ACC112 (cell line): ENCODE data around the gene ATXN2.
A peak's percentile ranks its signal among the peaks of the same experiment; 100 is the strongest.

Experiments
- H2AFZ ChIP-seq: fragments of 200-600 bp; sonication (generic); one replicate; pipeline ENCODE4 v1.6.0; 2017; ENCODE audit warnings: antibody characterized with exemption, low read length; ENCODE audit not compliant: unreplicated experiment
- H3K27ac ChIP-seq: fragments of 200-600 bp; sonication (generic); 2 replicates; pipeline ENCODE4 v1.5.1; 2014; ENCODE audit warnings: low read depth, mild to moderate bottlenecking, antibody characterized with exemption, low read length, moderate library complexity
- H3K27me3 ChIP-seq: fragments of 200-600 bp; sonication (generic); 2 replicates; pipeline ENCODE4 v1.6.1; 2014; ENCODE audit warnings: mild to moderate bottlenecking, antibody characterized with exemption, low read length, moderate library complexity, mixed read lengths; ENCODE audit not compliant: insufficient read depth
- H3K36me3 ChIP-seq: fragments of 200-600 bp; sonication (generic); 2 replicates; pipeline ENCODE4 v1.6.1; 2016; ENCODE audit warnings: mild to moderate bottlenecking, antibody characterized with exemption, low read length, moderate library complexity, mixed read lengths; ENCODE audit not compliant: insufficient read depth
- H3K4me1 ChIP-seq: fragments of 200-600 bp; sonication (generic); one replicate; pipeline ENCODE4 v1.6.1; 2016; ENCODE audit warnings: low read length, mixed read lengths; ENCODE audit not compliant: insufficient read depth, unreplicated experiment, control insufficient read depth
- H3K4me3 ChIP-seq: fragments of 200-600 bp; sonication (generic); 2 replicates; pipeline ENCODE4 v1.5.1; 2014; ENCODE audit warnings: mild to moderate bottlenecking, low read depth, low read length
- H3K79me2 ChIP-seq: fragments of 200-600 bp; sonication (generic); one replicate; pipeline ENCODE4 v1.6.0; 2016; ENCODE audit warnings: low read length; ENCODE audit not compliant: control insufficient read depth, unreplicated experiment, insufficient read depth

ATXN2 gene

GRCh38 chr12:111443586-111443985 lies 155.5 kb downstream of the ATXN2 start:
- Histone ChIP-seq H3K79me2 (peaks cover 73% of the 10 kb centered on the region), H2AFZ (no peak overlapping the region), H3K4me3 (no peak overlapping the region), H3K36me3 (peaks cover 6% of the 10 kb centered on the region; the same call in 1 of the 2 replicates), H3K4me1 (peaks cover 76% of the 10 kb centered on the region), H3K27ac (peak overlapping the region; percentile 62), H3K27me3 (no peaks in the 10 kb centered on the region)

- peaks cover 81% of the 10 kb centered on the region for H3K4me1 ChIP-seq
- peaks cover 78% of the 10 kb centered on the region for H3K79me2 ChIP-seq
- peaks cover 6% of the 10 kb centered on the region; the same call in 1 of the 2 replicates for H3K36me3 ChIP-seq
- no peaks in the 10 kb centered on the region for H3K27me3 ChIP-seq
- no peak overlapping the region for H2AFZ ChIP-seq
- peak overlapping the region; percentile 62 for H3K27ac ChIP-seq
- H3K4me3 ChIP-seq = no peak overlapping the region
Measured at GRCh38 chr12:111443086-111443485, 156.0 kb downstream of the ATXN2 start.

GRCh38 chr12:111442301-111443045 lies 156.6 kb downstream of the ATXN2 start:
- Histone ChIP-seq H3K79me2 (peaks cover 84% of the 10 kb centered on the region), H3K4me1 (peaks cover 86% of the 10 kb centered on the region), H3K36me3 (peaks cover 6% of the 10 kb centered on the region; the same call in 1 of the 2 replicates), H2AFZ (no peak overlapping the region), H3K4me3 (no peak overlapping the region), H3K27me3 (no peaks in the 10 kb centered on the region), H3K27ac (peak overlapping the region; percentile 62)

- peaks cover 94% of the 10 kb centered on the region for H3K4me1 ChIP-seq
- peak overlapping the region; percentile 62 for H3K27ac ChIP-seq
- H2AFZ ChIP-seq = no peak overlapping the region
- H3K36me3 ChIP-seq = no peaks in the 10 kb centered on the region; the same call in 1 of the 2 replicates
- peaks cover 94% of the 10 kb centered on the region for H3K79me2 ChIP-seq
- H3K27me3 ChIP-seq = no peaks in the 10 kb centered on the region
- no peak overlapping the region for H3K4me3 ChIP-seq
Measured at GRCh38 chr12:111441107-111441928, 157.8 kb downstream of the ATXN2 start.

GRCh38 chr12:111440631-111441030 lies 158.5 kb downstream of the ATXN2 start:
- Histone ChIP-seq H3K27ac (peak overlapping the region; percentile 62; the same call in 1 of the 2 replicates), H3K27me3 (no peaks in the 10 kb centered on the region), H3K36me3 (no peaks in the 10 kb centered on the region; the same call in 1 of the 2 replicates), H3K79me2 (peaks cover 94% of the 10 kb centered on the region), H3K4me3 (no peak overlapping the region), H3K4me1 (peaks cover 94% of the 10 kb centered on the region), H2AFZ (no peak overlapping the region)

GRCh38 chr12:111440152-111440551 lies 159.0 kb downstream of the ATXN2 start:
- H3K79me2 ChIP-seq = peaks cover 94% of the 10 kb centered on the region
- H3K27me3 ChIP-seq = no peaks in the 10 kb centered on the region
- no peaks in the 10 kb centered on the region; the same call in 1 of the 2 replicates for H3K36me3 ChIP-seq
- peaks cover 94% of the 10 kb centered on the region for H3K4me1 ChIP-seq
- H2AFZ ChIP-seq = no peak overlapping the region
- H3K27ac ChIP-seq = peak overlapping the region; percentile 62
- no peak overlapping the region for H3K4me3 ChIP-seq

DNA sequence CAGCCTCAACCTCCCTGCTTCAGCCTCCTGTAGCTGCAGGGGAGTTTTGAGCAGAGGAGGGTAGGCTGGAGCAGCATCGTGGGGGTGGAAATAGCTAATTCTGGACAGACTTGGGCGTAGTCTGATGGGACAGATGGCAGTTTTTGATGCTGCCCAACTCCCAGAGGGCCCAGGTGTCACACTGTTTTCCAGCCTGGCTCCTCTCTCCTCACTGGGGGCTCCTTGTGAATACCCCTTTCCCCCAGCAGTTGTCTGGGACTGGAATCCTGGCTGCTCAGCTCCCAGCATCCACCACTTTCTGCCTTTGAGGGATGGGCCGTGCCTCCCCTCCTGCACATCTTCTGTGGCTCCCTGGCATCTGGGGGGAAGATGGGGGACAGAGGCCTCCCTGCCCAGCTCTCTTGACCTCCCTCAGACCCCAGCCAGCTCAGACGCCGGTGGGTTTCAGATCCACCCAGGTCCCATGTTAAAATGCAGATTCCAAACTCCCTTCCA lies 159.4 kb downstream of the ATXN2 start:
- peak overlapping the region; percentile 62 for H3K27ac ChIP-seq
- H3K79me2 ChIP-seq = peaks cover 94% of the 10 kb centered on the region
- no peaks in the 10 kb centered on the region; the same call in 1 of the 2 replicates for H3K36me3 ChIP-seq
- H3K27me3 ChIP-seq = no peaks in the 10 kb centered on the region
- H2AFZ ChIP-seq = no peak overlapping the region
- H3K4me3 ChIP-seq = no peak overlapping the region
- peaks cover 94% of the 10 kb centered on the region for H3K4me1 ChIP-seq

DNA sequence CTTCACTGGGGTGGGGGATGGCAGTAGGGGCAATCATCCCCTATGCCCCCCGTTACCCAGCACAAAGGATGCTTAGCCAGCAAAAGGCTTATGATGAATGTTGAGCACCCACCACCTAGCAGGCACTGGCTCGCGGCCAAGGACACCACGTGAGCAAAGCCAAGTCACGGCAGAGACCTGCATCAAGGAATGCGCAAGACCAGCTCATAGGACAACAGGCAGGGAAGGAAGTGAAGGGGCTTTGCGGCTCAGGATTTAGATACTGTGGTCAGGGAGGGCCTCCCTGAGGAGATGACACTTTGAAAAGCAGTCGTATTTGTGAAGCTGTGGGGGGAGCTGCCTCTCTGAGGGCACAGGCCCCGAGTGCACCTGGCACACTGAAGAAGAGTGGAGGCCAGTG lies 160.6 kb downstream of the ATXN2 start:
- H3K4me1 ChIP-seq = peaks cover 95% of the 10 kb centered on the region
- H3K36me3 ChIP-seq = no peaks in the 10 kb centered on the region; the same call in 1 of the 2 replicates
- no peak overlapping the region for H2AFZ ChIP-seq
- no peaks in the 10 kb centered on the region for H3K27me3 ChIP-seq
- peak overlapping the region; percentile 34; the same call in 1 of the 2 replicates for H3K4me3 ChIP-seq
- H3K79me2 ChIP-seq = peaks cover 98% of the 10 kb centered on the region
- peak overlapping the region; percentile 94 for H3K27ac ChIP-seq

GRCh38 chr12:111437816-111438454 lies 161.2 kb downstream of the ATXN2 start:
- peak overlapping the region; percentile 34; the same call in 1 of the 2 replicates for H3K4me3 ChIP-seq
- H2AFZ ChIP-seq = no peak overlapping the region
- H3K27me3 ChIP-seq = no peaks in the 10 kb centered on the region
- H3K27ac ChIP-seq = peak overlapping the region; percentile 94
- peaks cover under 1% of the 10 kb centered on the region; the same call in 1 of the 2 replicates for H3K36me3 ChIP-seq
- H3K4me1 ChIP-seq = peaks cover 94% of the 10 kb centered on the region
- peaks cover 97% of the 10 kb centered on the region for H3K79me2 ChIP-seq

GRCh38 chr12:111436811-111437210 lies 162.3 kb downstream of the ATXN2 start:
- H3K4me3 ChIP-seq = no peak overlapping the region
- peak overlapping the region; percentile 94 for H3K27ac ChIP-seq
- H3K27me3 ChIP-seq = no peaks in the 10 kb centered on the region
- H3K36me3 ChIP-seq = peaks cover 3% of the 10 kb centered on the region
- peaks cover 94% of the 10 kb centered on the region for H3K4me1 ChIP-seq
- no peak overlapping the region for H2AFZ ChIP-seq
- peaks cover 97% of the 10 kb centered on the region for H3K79me2 ChIP-seq
